ENCODE data around the gene TERT.

DNA sequence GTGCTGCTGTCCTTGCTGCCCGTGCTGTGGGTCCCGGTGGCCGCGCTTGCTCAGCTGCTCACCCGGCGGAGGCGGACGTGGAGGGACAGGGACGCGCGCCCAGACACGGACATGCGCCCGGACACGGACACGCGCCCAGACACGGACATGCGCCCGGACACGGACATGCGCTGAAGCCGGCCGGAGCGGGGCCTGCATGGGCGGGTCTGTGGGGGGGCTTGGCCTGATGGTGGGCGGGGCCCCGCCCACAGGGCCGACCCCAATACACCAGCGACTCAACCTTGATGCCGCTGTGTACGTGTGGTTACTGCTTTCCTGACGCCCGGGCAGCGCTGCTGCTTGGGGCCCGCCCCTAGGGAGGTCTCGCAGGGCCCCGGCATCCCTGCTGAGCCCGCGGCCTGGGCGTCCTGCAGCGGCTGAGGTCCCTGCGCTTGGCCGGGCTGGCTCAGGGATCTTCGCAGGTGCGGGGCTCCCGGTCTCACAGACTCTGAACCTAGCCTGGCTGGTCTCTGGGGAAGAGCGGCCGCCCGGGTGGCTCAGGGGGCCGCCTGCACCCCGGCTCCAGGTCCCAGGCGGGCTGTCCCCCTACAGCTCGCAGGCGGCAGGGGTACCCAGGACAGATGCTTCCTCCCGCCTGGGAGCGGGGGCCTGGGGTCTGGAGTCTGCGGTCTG, 48.8 kb downstream of the TERT start:
- TF ChIP-seq POLR2A (IDR thresholded peaks at IDR 0.05; ENCODE audit: low read length) (no peak), GATA1 (IDR thresholded peaks at IDR 0.05; ENCODE audit: low read depth, low read length) (no peak)
